Measurements from ENCODE around the gene NECAB2. TPM values are rescaled to one million over a fixed set of nuclear protein-coding genes. Genes with fewer than 3 reads are reported as not detected.

The NECAB2 gene
- total RNA-seq, 1 donor from 2014 or later: 12.6 TPM

GRCh38 chr16:84036131-84036530, 68.1 kb downstream of the NECAB2 start:
- Histone ChIP-seq H3K9ac (no peak overlapping the region), H3F3A (ENCODE audit: low read depth) (peaks cover 10% of the 10 kb centered on the region), H3K36me3 (no peaks in the 10 kb centered on the region), H3K4me1 (peaks cover 30% of the 10 kb centered on the region), H3K27ac (no peak overlapping the region), H3K4me3 (no peak overlapping the region), H3K79me2 (ENCODE audit: low read depth) (no peaks in the 10 kb centered on the region), H3K9me3 (ENCODE audit: low read depth) (no peaks in the 10 kb centered on the region), H2AFZ (replicated peaks) (no peak overlapping the region), H4K20me1 (ENCODE audit: low read depth) (no peaks in the 10 kb centered on the region), H3K27me3 (no peaks in the 10 kb centered on the region), H3K4me2 (no peak overlapping the region)
- H3K9me3 Mint-ChIP-seq: peaks cover 20% of the 10 kb centered on the region
- peaks cover 3% of the 10 kb centered on the region for H3K36me3 Mint-ChIP-seq
- DNase-seq (ENCODE audit: low spot score): no peak
- H3K4me1 Mint-ChIP-seq: peaks cover 42% of the 10 kb centered on the region
- H3K4me3 Mint-ChIP-seq: peak overlapping the region; percentile 16
- H3K27ac Mint-ChIP-seq: no peak overlapping the region
- no peak for TF ChIP-seq EZH2phosphoT487 (IDR thresholded peaks at IDR 0.05)
- TF ChIP-seq CTCF (IDR thresholded peaks at IDR 0.05): no peak
- no peak for TF ChIP-seq EZH2 (IDR thresholded peaks at IDR 0.05)
- H3K27me3 Mint-ChIP-seq (ENCODE audit: insufficient read depth, low read depth): peaks cover 18% of the 10 kb centered on the region

- H3K4me2 ChIP-seq: no peak overlapping the region
- Mint-ChIP-seq H3K4me1 (peaks cover 38% of the 10 kb centered on the region), H3K9me3 (peaks cover 20% of the 10 kb centered on the region), H3K27ac (no peak overlapping the region), H3K4me3 (no peak overlapping the region), H3K27me3 (ENCODE audit: insufficient read depth, low read depth) (peaks cover 21% of the 10 kb centered on the region), H3K36me3 (peaks cover 3% of the 10 kb centered on the region)
- H3K4me3 ChIP-seq: no peak overlapping the region
- no peaks in the 10 kb centered on the region for H3K27me3 ChIP-seq
- H2AFZ ChIP-seq (replicated peaks): no peak overlapping the region
- no peaks in the 10 kb centered on the region for H3K36me3 ChIP-seq
- no peak for TF ChIP-seq CTCF (IDR thresholded peaks at IDR 0.05)
- TF ChIP-seq EZH2phosphoT487 (IDR thresholded peaks at IDR 0.05): no peak
- TF ChIP-seq EZH2 (IDR thresholded peaks at IDR 0.05): no peak
- H3F3A ChIP-seq (ENCODE audit: low read depth): peaks cover 6% of the 10 kb centered on the region
- no peaks in the 10 kb centered on the region for H3K79me2 ChIP-seq (ENCODE audit: low read depth)
- no peaks in the 10 kb centered on the region for H3K9me3 ChIP-seq (ENCODE audit: low read depth)
- no peak overlapping the region for H3K9ac ChIP-seq
- H3K27ac ChIP-seq: no peak overlapping the region
- peaks cover 28% of the 10 kb centered on the region for H3K4me1 ChIP-seq
- no peak for DNase-seq (ENCODE audit: low spot score)
- no peaks in the 10 kb centered on the region for H4K20me1 ChIP-seq (ENCODE audit: low read depth)
Measured at GRCh38 chr16:84036982-84037425, 69.0 kb downstream of the NECAB2 start.

- H3K27ac Mint-ChIP-seq: no peak overlapping the region
- H3K4me1 ChIP-seq: peaks cover 31% of the 10 kb centered on the region
- no peak overlapping the region for H3K4me3 ChIP-seq
- H3K9ac ChIP-seq: no peak overlapping the region
- H3K4me2 ChIP-seq: peak overlapping the region; percentile 38
- no peak overlapping the region for H2AFZ ChIP-seq (replicated peaks)
- H4K20me1 ChIP-seq (ENCODE audit: low read depth): no peaks in the 10 kb centered on the region
- peaks cover 23% of the 10 kb centered on the region for H3K27me3 Mint-ChIP-seq (ENCODE audit: insufficient read depth, low read depth)
- peaks cover 9% of the 10 kb centered on the region for H3F3A ChIP-seq (ENCODE audit: low read depth)
- H3K27ac ChIP-seq: no peak overlapping the region
- H3K9me3 Mint-ChIP-seq: peaks cover 20% of the 10 kb centered on the region
- peaks cover 38% of the 10 kb centered on the region for H3K4me1 Mint-ChIP-seq
- peaks cover 3% of the 10 kb centered on the region for H3K36me3 Mint-ChIP-seq
- no peaks in the 10 kb centered on the region for H3K9me3 ChIP-seq (ENCODE audit: low read depth)
- H3K27me3 ChIP-seq: no peaks in the 10 kb centered on the region
- no peaks in the 10 kb centered on the region for H3K36me3 ChIP-seq
- no peak overlapping the region for H3K4me3 Mint-ChIP-seq
- TF ChIP-seq EZH2 (IDR thresholded peaks at IDR 0.05) (no peak), EZH2phosphoT487 (IDR thresholded peaks at IDR 0.05) (no peak), CTCF (IDR thresholded peaks at IDR 0.05) (no peak)
- DNase-seq (ENCODE audit: low spot score): no peak
- H3K79me2 ChIP-seq (ENCODE audit: low read depth): no peaks in the 10 kb centered on the region
Measured at GRCh38 chr16:84038469-84038868, 70.4 kb downstream of the NECAB2 start.

Measured in neural progenitor cell (in vitro differentiated cells).